ENCODE results near the gene KIF18B. TPM values are rescaled to one million over a fixed set of nuclear protein-coding genes. Genes with fewer than 3 reads are reported as not detected.
A peak's percentile ranks its signal among the peaks of the same experiment; 100 is the strongest.

KIF18B gene
- total RNA-seq, 1 experiment from 2014 or later, result 82.2 TPM

GRCh38 chr17:44899074-44899782 lies 48.3 kb downstream of the KIF18B start, which contains the start of gene EFTUD2 (continued):
- TF ChIP-seq MYBL2 (CRISPR knock-in tag; IDR thresholded peaks at IDR 0.05), result 0 out of 2 replicates have a peak, but pooled peaks have one; percentile 76
- 0 out of 2 replicates have a peak, but pooled peaks have one; percentile 57 for TF ChIP-seq JUN (CRISPR knock-in tag; IDR thresholded peaks at IDR 0.05)
- TF ChIP-seq HMGA2 (CRISPR knock-in tag; IDR thresholded peaks at IDR 0.05), result 0 out of 2 replicates have a peak, but pooled peaks have one; percentile 21
- no peak for TF ChIP-seq FOXJ3 (CRISPR knock-in tag; IDR thresholded peaks at IDR 0.05; ENCODE audit: borderline replicate concordance)
- TF ChIP-seq GABPB1 (CRISPR knock-in tag; IDR thresholded peaks at IDR 0.05), result peak; percentile 82
- 0 out of 2 replicates have a peak, but pooled peaks have one; percentile 76 for TF ChIP-seq CBFB (CRISPR knock-in tag; IDR thresholded peaks at IDR 0.05; ENCODE audit: low read depth)
- TF ChIP-seq SMAD3 (CRISPR knock-in tag; IDR thresholded peaks at IDR 0.05; ENCODE audit: borderline replicate concordance), result peak; percentile 72; the same call in 1 of the 2 replicates
- TF ChIP-seq MAX (CRISPR knock-in tag; IDR thresholded peaks at IDR 0.05), result peak; percentile 95
- peak; percentile 87 for TF ChIP-seq ARID4B (CRISPR knock-in tag; IDR thresholded peaks at IDR 0.05; ENCODE audit: borderline replicate concordance)
- TF ChIP-seq PREB (CRISPR knock-in tag; IDR thresholded peaks at IDR 0.05; ENCODE audit: borderline replicate concordance), result no peak
- TF ChIP-seq USF2 (CRISPR knock-in tag; IDR thresholded peaks at IDR 0.05), result peak; percentile 98
- TF ChIP-seq ETV6 (CRISPR knock-in tag; IDR thresholded peaks at IDR 0.05), result peak; percentile 97
- no peak for TF ChIP-seq NFE2L1 (CRISPR knock-in tag; IDR thresholded peaks at IDR 0.05)
- TF ChIP-seq KAT7 (CRISPR knock-in tag; IDR thresholded peaks at IDR 0.05; ENCODE audit: borderline replicate concordance), result 0 out of 2 replicates have a peak, but pooled peaks have one; percentile 48
- peak; percentile 97 for TF ChIP-seq FOXK1 (CRISPR knock-in tag; IDR thresholded peaks at IDR 0.05)
- peak; percentile 97 for TF ChIP-seq USF1 (CRISPR knock-in tag; IDR thresholded peaks at IDR 0.05)
- TF ChIP-seq IRF1 (CRISPR knock-in tag; IDR thresholded peaks at IDR 0.05), result no peak
- peak; percentile 77; the same call in 1 of the 2 replicates for TF ChIP-seq ATF1 (CRISPR knock-in tag; IDR thresholded peaks at IDR 0.05)
- TF ChIP-seq HMGXB4 (CRISPR knock-in tag; IDR thresholded peaks at IDR 0.05), result peak; percentile 97
- no peak for TF ChIP-seq E2F1 (CRISPR knock-in tag; IDR thresholded peaks at IDR 0.05)
- TF ChIP-seq E2F5 (CRISPR knock-in tag; IDR thresholded peaks at IDR 0.05), result peak; percentile 81; the same call in 1 of the 2 replicates
- peak; percentile 98 for TF ChIP-seq SP1 (CRISPR knock-in tag; conservative IDR thresholded peaks at IDR 0.05)
- peak; percentile 87; the same call in 1 of the 2 replicates for TF ChIP-seq FOXP1 (CRISPR knock-in tag; IDR thresholded peaks at IDR 0.05; ENCODE audit: borderline replicate concordance)
